DMS 273 treated with DMSO at 0.1 percent for 48 hours (cell line): ENCODE data around the gene MICU1.
"Not testable (repeated sequence)": the region's sequence is repeated elsewhere in the genome, so short reads cannot be mapped to it uniquely, and the experiment has no call there.

Experiments used
- DNase-seq: peaks from one replicate; lab custom pipeline; 2025; lab: John Stamatoyannopoulos, UW

The MICU1 gene

GRCh38 chr10:72326665-72327603 lies 298.9 kb downstream of the MICU1 start:
- DNase-seq = not testable (repeated sequence)

DNA sequence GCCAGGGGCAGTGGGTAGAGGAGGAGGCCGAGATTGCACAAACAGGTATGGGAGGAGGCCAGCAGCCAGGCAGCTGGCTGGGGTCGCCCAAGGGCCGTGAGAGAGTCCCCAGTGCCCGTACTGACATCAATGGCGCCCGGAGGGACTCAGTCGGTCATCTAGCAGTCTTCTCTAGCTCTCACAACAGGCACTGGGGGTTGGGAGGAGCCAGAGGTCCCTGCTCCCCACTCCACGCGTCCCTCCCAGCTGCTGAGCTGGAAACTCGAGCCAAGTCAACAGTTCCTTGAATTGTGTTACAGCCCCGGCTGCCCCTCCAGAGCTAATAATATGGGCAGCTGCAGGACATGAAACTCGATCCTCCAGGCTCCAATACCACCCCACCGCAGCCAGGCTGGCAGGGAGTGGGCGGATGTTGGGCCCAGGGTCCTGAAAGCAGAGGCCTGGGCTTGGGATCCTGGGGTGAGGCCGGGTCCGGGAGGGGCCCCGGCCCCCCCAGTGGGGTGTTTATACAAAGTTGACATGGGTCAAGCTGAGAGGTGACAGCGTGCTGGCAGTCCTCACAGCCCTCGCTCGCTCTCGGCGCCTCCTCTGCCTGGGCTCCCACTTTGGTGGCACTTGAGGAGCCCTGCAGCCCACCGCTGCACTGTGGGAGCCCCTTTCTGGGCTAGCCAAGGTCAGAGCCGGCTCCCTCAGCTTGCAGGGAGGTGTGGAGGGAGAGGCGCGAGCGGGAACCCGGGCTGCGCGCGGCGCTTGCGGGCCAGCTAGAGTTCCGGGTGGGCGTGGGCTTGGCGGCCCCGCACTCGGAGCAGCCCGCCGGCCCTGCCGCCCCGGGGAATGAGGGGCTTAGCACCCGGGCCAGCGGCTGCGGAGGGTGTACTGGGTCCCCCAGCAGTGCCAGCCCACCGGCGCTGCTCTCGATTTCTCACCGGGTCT lies 300.4 kb downstream of the MICU1 start:
- peak; percentile 92 for DNase-seq

DNA sequence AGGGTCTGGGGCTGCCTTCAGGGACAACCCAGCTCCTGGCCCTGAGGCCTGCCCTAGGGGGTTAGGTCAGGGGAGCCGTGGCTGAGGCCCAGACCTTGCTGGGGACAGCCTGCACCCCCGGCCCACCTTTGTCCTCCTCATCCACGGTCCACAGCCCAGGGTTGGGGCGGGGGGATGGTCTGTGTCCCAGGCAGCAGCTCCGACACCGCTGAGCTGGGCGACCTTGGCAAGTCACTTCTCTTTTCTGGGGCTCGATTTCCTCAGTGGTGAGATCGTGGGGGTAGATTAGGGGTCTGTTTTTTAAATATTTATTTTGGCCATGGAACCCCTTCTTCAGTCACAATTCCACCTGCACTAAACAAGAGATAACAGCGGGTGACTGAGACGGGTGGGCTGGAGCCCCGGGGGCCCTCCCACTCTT lies 302.1 kb downstream of the MICU1 start:
- DNase-seq = no peak

DNA sequence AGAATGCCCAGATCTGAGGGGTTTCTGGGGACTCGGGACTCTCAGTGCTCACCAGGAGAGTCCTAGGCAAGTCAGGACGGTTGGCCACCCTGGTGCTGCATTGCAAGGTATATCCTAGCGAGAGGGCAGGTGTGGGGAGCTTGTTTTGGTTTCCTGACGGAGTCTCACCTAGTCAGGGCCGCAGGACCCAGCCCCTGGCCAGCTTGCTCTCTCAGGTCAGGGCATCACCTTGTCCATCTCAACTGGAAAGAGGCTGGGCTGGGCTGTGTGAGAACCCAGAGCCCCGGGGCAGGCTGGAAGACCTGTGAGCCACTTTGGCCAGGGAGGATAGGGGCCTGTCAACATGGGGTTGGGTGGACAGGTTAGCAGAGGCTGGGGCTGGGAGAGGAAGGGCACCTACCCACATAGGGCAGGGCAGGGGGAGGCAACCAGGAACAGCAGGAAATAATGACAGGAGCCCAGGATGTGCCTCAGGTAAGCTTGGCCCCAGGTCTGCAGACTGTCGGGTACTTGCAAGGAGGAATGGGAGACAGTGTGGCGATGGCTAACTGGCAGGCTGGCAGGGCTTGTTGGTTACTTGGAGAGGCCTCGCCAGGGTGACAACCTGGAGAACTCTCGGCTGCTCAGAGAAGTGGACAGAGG lies 302.6 kb downstream of the MICU1 start:
- DNase-seq = no peak

- DNase-seq = no peak
Measured at GRCh38 chr10:72322280-72323058, 303.4 kb downstream of the MICU1 start.

DNA sequence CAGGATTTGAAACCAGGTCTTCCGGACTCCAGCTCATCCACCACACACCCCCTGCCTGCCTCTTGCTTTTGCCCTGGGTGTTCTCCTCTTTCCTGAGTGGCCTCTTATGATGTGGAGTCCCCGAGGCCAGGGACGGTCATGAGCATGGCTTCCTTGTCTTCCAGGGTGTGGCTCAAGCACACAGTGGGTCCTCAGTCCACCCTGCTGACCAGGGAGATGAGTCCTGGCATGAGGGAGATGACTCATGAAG lies 303.9 kb downstream of the MICU1 start:
- DNase-seq = no peak

GRCh38 chr10:72321248-72322029 lies 304.4 kb downstream of the MICU1 start:
- no peak for DNase-seq

DNA sequence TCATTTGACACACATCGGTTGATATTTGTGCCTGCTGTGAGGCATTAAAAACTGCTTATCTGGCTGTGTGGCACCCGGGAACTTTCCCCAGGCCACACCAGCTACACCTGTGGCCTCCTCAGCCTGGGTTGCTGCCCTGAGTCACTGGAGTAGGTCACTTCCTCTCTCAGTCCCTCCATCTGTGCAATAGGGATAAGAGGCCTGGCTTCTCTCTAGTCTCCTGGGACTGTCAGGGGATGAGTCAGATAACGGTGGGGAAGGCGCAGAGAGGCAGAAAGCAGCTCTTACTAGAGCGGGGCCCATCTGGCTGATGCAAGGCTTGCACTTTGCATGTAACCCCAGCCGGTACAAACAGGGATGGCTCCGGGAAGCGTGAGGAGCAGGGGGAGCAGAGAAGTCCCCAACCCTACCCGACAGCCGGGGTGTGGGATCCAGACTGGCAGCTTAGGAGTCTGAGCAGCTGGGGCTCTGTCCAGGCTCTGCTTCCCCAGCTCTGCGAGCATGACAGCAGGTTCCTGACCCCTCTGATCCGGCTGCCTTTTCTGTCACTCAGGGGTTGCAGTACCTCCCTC lies 305.1 kb downstream of the MICU1 start:
- peak; percentile 97 for DNase-seq

DNA sequence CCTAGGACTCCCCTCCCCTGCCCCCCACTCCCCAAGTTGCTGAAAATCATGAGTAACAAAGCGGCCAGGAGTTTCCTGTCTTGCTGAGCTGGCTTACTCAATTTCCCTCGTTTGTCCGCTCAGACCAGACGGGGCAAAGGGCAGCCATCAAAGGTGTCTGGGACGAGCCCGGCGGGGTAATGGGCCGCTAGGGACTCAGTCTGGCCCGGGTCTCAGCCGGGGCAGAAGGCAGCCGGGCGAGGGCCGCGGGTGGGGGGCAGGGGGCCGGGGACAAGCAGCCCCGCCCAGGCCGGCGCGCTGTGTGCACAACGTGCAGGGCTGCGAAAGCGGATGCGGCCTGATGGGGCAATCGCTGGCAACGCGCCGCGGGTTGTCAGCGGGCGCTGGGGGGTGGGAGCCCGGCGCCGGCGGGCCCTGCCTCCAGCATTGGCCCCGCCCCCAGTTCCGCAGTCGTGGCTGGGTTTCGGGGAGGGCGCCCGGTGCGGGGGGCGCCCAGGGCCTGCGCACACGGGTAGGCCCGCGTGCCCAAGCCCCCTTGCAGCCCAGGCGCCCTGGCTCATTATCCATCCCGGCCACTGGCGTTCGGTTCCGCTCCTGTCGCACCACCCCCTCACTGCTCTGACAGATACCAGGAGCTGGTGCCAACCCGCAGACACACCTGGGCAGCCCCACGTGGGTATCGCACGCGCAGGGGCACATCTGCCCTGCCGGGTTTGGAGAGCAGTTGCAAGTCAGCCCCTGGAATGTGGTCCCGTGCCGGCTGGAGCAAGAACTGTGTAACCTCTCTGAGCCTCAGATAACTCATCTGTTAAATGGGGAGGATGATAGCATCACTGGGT lies 306.2 kb downstream of the MICU1 start:
- DNase-seq = no peak

DNA sequence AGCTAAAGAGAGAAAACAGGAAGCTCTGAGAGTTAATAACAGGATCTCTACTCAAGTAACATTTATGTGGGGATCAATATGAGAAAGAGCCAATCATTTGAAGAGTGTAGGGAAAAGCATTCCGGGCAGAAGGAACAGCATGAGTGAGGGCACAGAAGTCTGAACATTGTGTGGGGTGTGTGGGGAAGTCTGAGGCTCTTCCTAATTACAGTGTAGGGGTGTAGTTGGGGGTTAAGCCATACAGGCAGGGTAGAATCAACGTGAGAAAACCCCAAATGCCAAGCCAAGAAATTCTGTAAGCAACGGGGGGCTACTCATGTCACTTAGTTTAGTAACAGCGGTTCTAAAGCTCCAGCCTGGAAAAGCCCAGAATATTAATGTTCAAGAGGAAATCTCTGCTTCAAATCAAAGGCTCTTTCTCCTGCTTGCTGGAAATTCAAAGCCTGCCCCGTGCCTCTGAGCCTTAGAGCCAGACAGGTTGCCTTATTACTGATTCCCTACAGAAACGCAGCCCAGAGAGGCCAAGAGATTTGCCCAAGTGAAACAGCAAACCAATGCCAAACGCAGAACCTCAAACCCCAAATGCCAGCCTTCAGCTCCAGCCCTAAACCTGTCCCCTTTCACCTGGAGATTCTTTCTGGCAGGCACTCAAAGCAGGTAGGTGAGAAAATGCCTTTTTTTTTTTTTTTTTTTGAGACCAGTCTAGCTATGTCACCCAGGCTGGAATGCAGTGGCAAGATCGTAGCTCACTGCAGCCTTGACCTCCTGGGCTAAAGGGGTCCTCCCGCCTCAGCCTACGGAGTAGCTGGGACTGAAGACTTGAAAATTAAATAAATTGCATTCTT lies 307.2 kb downstream of the MICU1 start:
- no peak for DNase-seq
